Activated CD4-positive, alpha-beta T cell treated with anti-CD3 and anti-CD28 coated beads, Interleukin-2, amount 50 U/mL, for 16 hours (primary cell): ENCODE measurements around the gene FFAR3.

Experiments used
- DNase-seq: peaks from one replicate; pipeline ENCODE4 v3.0.0-alpha.2; 2020

FFAR3 gene

GRCh38 chr19:35357867-35358573 is at the start of gene FFAR3:
TSS of gene FFAR3 (plus strand) at chr19:35358460. CDS start at chr19:35358891, 431 bp downstream.
- no peak for DNase-seq

GRCh38 chr19:35308910-35309309 is 49.4 kb upstream of the FFAR3 start:
- no peak for DNase-seq

GRCh38 chr19:35309481-35310279 is 48.6 kb upstream of the FFAR3 start:
- no peak for DNase-seq

- DNase-seq, result no peak
These were observed 47.9 kb upstream of the FFAR3 start for GRCh38 chr19:35310331-35310730.

GRCh38 chr19:35310811-35311465 is 47.3 kb upstream of the FFAR3 start:
- no peak for DNase-seq

GRCh38 chr19:35311901-35312665 is 46.2 kb upstream of the FFAR3 start:
- DNase-seq, result no peak

GRCh38 chr19:35313587-35313986 is 44.7 kb upstream of the FFAR3 start:
- no peak for DNase-seq

- DNase-seq, result no peak
These were observed 44.2 kb upstream of the FFAR3 start for GRCh38 chr19:35314031-35314430.

- no peak for DNase-seq
These were observed 43.3 kb upstream of the FFAR3 start for GRCh38 chr19:35314858-35315470.

GRCh38 chr19:35315883-35316282 is 42.4 kb upstream of the FFAR3 start:
- no peak for DNase-seq

- DNase-seq, result no peak
These were observed 41.7 kb upstream of the FFAR3 start for GRCh38 chr19:35316560-35316959.

- no peak for DNase-seq
These were observed 40.7 kb upstream of the FFAR3 start for GRCh38 chr19:35317464-35318043.

- no peak for DNase-seq
These were observed 39.4 kb upstream of the FFAR3 start for GRCh38 chr19:35318679-35319448.

- no peak for DNase-seq
These were observed 38.1 kb upstream of the FFAR3 start for GRCh38 chr19:35320065-35320713.

GRCh38 chr19:35321291-35321690 is 37.0 kb upstream of the FFAR3 start:
- no peak for DNase-seq

GRCh38 chr19:35322014-35322413 is 36.2 kb upstream of the FFAR3 start:
- DNase-seq, result no peak

GRCh38 chr19:35327642-35328041 is 30.6 kb upstream of the FFAR3 start:
- DNase-seq, result no peak

GRCh38 chr19:35328851-35329285 is 29.4 kb upstream of the FFAR3 start, which contains the start of gene CD22:
TSS of gene CD22 (plus strand) at chr19:35329187. CDS start at chr19:35332041, 2,854 bp downstream.
- no peak for DNase-seq

GRCh38 chr19:35329323-35329722 is 28.9 kb upstream of the FFAR3 start:
- no peak for DNase-seq

- no peak for DNase-seq
These were observed 27.8 kb upstream of the FFAR3 start for GRCh38 chr19:35330475-35330874.
